ENCODE measurements around the gene NINJ2.

NINJ2 gene

DNA sequence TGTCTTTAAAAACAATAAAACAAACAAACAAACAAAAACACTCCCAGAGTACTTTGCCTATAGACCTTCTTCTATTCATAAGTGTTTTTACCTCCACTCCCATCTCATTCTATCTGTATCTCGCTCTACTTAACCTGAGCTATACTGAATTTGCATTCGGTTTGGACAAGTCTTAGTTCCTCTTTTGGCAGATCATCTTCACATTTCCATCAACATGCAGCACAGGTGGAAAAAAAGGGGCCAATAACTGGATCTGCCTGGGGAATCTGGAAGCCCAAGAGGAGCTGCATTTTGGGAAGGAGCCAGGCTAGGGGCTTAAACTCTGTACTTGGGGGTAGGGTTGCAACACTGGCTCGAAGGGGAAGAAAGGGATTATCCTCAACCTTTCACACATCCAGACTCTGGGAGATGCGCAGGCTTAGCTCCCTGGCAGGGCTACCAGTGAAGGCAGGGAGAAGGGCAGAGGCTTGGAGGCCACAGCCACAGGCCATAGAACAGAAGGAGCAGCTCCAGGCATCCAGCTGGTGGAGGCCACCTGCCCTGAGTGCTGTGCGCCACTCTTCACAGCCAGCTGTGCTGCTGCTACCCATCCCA, 4.1 kb downstream of the NINJ2 start:
- TF ChIP-seq GATA3 (IDR thresholded peaks at IDR 0.05; ENCODE audit: low read depth, low read length) (no peak), GATA2 (IDR thresholded peaks at IDR 0.05; ENCODE audit: low read depth, low read length) (no peak)

DNA sequence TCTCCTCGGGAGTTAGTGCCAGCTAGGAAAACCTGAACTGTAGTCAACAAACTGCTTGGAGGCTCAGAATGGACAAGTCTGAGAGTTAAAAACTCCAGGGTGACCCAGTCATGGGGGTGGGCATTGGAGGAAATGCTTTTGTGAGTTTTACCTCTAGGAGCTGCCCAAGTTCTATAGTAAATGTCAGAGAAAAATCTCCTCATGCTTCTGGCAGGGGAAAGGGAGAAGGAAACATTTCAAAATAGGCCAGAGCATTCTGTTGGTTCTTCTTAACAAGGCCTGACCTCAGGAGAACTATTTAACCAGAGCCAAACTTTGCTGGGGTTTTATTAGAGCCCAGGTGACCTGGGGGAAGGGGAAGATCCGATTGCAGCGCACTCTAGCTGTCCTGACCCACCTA, 12.3 kb downstream of the NINJ2 start:
- TF ChIP-seq GATA2 (IDR thresholded peaks at IDR 0.05; ENCODE audit: low read depth, low read length) (no peak), GATA3 (IDR thresholded peaks at IDR 0.05; ENCODE audit: low read depth, low read length) (no peak)

DNA sequence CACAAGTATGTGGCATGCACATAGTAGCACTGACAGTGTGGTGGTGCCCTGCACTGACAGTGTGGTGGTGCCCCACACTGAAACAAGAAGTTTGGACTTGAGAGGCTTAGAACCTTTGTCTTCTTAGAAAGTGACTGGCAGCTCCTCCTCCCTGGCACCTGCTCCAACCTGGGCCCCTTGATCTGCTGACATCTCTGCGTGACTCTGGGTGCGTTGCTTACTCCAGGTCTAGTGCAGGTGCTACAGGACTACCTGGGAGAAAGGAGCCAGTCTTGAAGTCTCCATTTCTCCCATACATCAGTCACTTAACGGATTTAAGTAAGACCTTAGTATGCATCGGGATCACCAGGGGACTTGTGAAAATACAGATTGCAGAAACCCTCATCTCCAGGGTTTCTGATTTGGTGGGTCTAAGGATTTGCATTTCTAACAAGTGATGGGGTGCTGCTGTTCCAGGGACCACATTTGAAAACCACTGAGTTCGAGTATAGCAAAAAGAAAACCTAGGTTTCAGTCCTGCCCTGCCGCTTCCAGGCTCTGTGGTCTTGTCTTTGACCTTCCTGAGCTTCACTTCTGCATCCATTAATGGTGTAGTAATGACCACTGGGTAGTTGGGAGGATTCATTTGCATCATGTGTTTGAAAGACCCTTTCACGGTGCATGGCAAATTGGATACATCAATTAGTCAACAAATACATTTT, 15.7 kb downstream of the NINJ2 start:
- no peak for TF ChIP-seq GATA2 (IDR thresholded peaks at IDR 0.05; ENCODE audit: low read depth, low read length)
- no peak for TF ChIP-seq GATA3 (IDR thresholded peaks at IDR 0.05; ENCODE audit: low read depth, low read length)

DNA sequence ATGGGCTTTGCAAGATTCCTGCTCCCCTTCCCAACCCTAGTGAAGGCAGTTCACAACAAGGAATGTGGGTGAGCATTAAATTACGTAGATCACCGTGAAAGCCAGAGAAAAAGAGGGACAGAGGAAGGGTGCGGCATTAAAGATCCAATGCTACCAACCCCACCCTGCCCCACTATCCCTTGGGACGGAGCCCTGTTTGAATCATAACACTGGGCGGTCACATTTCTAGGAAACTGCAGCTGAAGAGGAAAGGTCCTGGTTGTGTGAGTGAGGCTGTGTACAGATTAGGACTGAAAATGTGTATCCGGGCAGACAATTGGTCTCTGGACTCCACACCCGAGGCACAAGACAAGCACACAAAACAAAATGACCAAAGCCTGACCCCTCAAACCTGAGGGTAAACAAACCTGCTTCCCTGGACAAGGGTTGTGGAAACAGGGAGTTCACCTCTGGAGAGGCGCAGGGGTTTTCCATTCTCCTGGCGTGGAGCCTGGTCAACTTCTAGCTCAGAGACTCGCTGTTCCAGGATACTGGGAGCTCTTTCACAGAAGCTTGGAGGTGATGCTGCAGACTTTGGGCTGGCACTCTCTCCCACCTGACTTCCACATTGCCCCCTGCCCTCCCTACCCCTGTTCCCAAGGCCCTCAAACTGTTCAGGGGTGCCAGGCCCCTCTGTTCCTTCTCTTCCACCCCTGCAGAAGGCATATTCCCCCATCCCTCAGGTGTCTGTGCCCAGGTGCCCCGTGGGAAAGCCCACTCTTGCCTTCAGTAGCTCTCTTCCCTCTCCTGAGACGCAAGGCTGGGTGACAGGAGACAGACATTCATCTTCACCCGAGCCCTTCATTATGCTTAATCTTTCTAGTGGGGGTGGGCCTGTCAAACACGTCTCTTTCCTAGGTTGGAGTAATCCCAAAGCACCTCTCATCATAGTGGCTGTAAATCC, 16.5 kb downstream of the NINJ2 start:
- TF ChIP-seq GATA2 (IDR thresholded peaks at IDR 0.05; ENCODE audit: low read depth, low read length) = no peak
- no peak for TF ChIP-seq GATA3 (IDR thresholded peaks at IDR 0.05; ENCODE audit: low read depth, low read length)

DNA sequence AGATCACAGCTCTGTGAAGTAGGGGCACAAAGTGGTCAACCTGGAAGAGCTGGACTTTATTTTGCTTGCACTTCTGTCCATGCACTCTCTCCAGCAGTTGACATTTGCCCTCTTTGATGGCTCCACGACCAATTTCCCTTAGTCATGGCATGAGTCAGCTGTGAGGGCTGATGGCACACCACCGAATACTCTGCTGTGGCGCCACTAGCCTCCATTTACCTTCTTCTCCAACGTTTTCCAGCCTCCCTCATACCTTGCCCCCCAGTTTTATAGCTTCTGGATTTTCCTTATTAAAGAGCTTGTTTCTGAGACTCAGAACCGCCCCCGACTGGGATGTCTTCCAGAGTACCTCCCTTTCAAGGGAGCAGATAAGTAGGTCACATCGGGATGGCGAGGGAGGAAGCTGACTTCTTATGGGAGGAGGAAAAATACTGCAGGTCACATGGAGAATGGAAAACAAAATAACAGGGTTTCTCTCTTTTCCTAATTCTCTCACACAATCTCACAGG, 17.6 kb downstream of the NINJ2 start:
- TF ChIP-seq GATA3 (IDR thresholded peaks at IDR 0.05; ENCODE audit: low read depth, low read length) (no peak), GATA2 (IDR thresholded peaks at IDR 0.05; ENCODE audit: low read depth, low read length) (no peak)

- no peak for TF ChIP-seq GATA3 (IDR thresholded peaks at IDR 0.05; ENCODE audit: low read depth, low read length)
- no peak for TF ChIP-seq GATA2 (IDR thresholded peaks at IDR 0.05; ENCODE audit: low read depth, low read length)
Observed at GRCh38 chr12:644818-645552, 18.3 kb downstream of the NINJ2 start.

DNA sequence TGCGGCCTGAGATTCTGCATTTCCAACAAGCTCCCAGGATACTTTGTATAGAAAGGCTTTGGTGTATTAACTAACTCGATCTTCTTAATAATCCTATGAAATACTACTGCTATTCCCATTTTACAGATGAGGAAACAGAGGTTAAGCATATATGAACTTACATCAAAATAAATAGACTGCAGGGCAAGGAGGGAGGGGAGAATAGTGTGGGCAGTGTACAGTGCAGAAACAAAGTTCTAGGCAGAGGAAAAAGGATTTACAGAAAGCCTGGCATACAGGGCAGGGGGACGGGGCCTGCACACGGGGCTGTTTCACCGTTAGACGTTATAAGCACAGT, 19.0 kb downstream of the NINJ2 start:
- no peak for TF ChIP-seq GATA2 (IDR thresholded peaks at IDR 0.05; ENCODE audit: low read depth, low read length)
- no peak for TF ChIP-seq GATA3 (IDR thresholded peaks at IDR 0.05; ENCODE audit: low read depth, low read length)

DNA sequence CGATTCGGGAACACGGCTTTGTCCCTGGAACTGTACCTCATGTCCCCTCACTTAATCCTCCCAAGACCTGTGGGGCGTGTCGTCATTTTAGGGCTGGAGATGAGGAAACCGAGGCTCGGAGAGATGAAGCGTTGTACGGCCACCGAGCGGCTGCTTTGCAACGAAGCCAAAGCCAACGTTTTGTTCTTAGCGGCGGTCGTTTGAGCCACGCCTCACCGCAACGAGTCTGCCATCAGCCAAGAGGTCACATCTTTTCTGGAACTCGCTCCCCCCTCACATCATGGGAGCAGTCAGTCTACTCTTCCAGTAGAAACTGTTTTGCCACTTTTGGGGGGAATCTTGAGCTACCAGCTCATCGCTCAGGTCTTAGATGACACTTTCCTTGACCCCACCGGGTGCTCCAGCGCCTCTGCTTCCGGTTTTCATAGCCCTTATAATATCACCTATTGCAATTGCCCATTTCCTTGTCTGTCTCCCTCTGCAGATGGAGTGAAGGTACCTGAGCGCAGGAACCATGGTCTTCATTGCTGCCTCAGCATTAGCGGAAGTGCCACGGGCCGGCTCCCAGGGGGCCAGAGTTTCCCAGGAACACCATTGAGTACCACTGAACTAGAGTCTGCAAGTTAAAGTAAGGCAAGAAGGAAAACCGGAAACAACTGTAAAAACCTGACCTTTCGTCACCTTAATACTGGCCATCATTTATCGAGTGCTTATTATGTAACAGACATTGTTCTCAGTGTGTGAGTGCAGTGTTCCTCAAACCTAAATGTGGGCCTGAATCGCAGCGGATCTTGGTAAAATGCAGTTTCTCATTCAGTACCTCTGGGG, 19.6 kb downstream of the NINJ2 start:
- TF ChIP-seq GATA3 (IDR thresholded peaks at IDR 0.05; ENCODE audit: low read depth, low read length) (no peak), GATA2 (IDR thresholded peaks at IDR 0.05; ENCODE audit: low read depth, low read length) (no peak)

GRCh38 chr12:642633-643474, 20.4 kb downstream of the NINJ2 start:
- no peak for TF ChIP-seq GATA2 (IDR thresholded peaks at IDR 0.05; ENCODE audit: low read depth, low read length)
- TF ChIP-seq GATA3 (IDR thresholded peaks at IDR 0.05; ENCODE audit: low read depth, low read length) = no peak

GRCh38 chr12:640773-641172, 22.5 kb downstream of the NINJ2 start:
- TF ChIP-seq GATA2 (IDR thresholded peaks at IDR 0.05; ENCODE audit: low read depth, low read length) (no peak), GATA3 (IDR thresholded peaks at IDR 0.05; ENCODE audit: low read depth, low read length) (no peak)

- TF ChIP-seq GATA3 (IDR thresholded peaks at IDR 0.05; ENCODE audit: low read depth, low read length) (no peak), GATA2 (IDR thresholded peaks at IDR 0.05; ENCODE audit: low read depth, low read length) (no peak)
Observed at GRCh38 chr12:639988-640387, 23.3 kb downstream of the NINJ2 start.

DNA sequence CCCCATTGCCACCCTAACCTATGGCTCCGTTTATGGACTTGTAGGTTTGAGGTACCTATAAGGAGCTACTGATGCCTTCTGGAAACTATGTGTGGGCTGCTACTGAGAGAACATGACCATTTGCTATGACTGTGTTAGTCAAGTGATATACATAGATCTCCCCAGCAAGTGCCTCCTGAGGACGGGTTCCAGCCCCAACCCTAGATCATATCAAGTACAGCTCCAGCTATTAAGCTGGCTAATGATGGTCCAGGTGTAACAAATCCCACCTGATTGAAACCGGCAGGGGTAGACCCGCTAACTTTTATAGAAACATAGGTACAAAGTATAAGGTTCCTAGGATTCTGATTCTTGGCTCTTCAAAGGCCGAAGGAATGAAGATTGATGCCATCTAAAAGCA, 23.7 kb downstream of the NINJ2 start:
- TF ChIP-seq GATA2 (IDR thresholded peaks at IDR 0.05; ENCODE audit: low read depth, low read length) (no peak), GATA3 (IDR thresholded peaks at IDR 0.05; ENCODE audit: low read depth, low read length) (no peak)

All from SH-SY5Y (cell line).